ENCODE data around the gene PSMD8.
A peak's percentile ranks its signal among the peaks of the same experiment; 100 is the strongest.
"Not testable (repeated sequence)": the region's sequence is repeated elsewhere in the genome, so short reads cannot be mapped to it uniquely, and the experiment has no call there.

PSMD8 gene

DNA sequence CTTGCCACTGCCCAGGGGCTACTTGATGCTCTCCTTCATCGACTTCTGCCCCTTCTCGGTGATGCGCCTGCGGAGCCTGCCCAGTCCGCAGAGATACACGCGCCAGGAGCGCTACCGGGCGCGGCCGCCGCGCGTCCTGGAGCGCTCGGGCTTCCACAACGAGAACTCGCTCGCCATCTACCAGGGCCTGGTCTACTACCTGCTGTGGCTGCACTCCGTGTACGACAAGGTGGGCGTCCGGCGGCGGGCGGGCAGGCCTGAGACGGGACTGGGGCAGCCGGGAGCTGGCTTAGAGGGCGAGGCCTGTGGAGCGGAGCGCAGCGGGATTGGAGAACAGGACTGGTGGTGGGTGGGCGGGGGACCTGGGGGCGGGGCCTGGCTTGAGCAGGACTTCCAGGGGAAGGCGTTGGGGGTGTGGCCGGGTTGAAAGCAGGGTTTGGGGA, 12.7 kb upstream of the PSMD8 start:
- DNase-seq (ENCODE audit: extremely low read depth in 1 of 2, low read depth in 1 of 2): peak; percentile 52 to 78

DNA sequence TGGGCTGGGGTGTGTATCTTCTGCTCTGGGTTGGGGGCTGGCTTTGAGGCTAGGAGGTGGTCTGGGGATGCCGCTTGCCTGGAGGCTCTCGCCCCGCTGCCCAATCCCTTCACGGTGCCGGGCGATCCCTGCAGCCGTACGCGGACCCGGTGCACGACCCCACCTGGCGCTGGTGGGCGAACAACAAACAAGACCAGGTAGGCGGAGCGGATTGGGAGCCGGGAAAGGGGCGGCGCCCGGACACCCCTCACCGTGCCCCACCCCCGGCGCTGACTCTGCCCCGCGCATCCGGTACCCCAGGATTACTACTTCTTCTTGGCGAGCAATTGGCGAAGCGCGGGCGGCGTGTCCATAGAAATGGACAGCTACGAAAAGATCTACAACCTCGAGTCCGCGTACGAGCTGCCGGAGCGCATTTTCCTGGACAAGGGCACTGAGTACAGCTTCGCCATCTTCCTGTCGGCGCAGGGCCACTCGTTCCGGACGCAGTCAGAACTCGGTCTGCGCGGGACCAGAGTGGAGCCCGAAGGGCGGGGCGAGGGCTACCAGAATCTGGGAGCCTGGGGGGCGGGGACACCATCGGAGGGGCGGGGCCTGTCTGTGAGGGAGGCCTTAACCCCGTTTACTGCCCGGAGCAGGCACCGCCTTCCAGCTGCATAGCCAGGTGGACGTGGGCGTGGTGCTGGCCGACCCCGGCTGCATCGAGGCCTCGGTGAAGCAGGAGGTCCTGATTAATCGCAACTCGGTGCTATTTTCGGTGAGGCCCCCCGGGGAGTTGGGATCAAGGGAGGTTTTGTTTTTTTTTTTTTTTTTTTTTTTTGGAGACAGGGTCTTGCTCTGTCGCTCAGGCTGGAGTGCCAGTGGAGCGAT, 12.1 kb upstream of the PSMD8 start:
- DNase-seq (ENCODE audit: extremely low read depth in 1 of 2, low read depth in 1 of 2): peak; percentile 64 to 87

DNA sequence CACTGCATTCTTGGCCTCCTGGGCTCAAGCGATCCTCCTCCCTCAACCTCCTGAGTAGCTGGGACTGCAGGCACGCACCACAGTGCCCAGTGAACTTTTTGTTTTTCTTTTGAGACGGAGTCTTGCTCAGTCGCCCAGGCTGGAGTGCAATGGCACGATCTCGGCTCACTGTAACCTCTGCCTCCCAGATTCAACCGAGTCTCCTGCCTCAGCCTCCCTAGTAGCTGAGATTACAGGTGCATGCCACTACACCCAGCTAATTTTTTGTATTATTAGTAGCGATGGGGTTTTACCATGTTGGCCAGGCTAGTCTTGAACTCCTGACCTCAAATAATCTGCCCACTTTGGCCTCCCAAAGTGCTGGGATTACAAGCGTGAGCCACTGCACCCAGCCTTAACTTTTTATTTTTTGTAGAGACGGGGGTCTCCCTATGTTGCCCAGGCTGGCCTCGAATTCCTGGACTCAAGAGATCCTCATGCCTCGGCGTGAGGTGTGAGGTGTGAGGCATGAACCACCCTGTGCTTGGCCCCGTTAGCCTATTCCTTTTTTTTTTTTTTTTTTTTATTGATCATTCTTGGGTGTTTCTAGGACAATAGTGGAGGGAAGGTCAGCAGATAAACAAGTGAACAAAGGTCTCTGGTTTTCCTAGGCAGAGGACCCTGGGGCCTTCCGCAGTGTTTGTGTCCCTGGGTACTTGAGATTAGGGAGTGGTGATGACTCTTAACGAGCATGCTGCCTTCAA, 11.3 kb upstream of the PSMD8 start:
- DNase-seq (ENCODE audit: extremely low read depth in 1 of 2, low read depth in 1 of 2): not testable (repeated sequence)

DNA sequence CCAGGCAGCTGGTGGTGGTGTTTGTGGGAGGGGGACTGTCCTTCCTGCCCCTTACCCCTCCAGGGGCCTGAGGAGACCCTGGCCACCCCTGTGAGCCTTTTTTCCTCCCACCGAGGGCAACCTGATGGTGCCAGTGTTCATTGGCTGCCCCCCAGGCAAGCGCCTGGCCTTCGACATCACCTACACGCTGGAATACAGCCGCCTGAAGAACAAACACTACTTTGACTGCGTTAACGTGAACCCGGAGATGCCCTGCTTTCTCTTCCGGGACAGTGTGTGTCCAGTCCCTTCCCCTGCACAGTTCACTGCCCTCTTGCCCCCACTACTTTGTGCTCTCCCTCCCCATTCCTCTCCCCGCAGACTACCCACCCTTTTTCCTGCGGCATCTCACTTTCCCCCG, 7.3 kb upstream of the PSMD8 start:
- no peak for DNase-seq (ENCODE audit: extremely low read depth in 1 of 2, low read depth in 1 of 2)

DNA sequence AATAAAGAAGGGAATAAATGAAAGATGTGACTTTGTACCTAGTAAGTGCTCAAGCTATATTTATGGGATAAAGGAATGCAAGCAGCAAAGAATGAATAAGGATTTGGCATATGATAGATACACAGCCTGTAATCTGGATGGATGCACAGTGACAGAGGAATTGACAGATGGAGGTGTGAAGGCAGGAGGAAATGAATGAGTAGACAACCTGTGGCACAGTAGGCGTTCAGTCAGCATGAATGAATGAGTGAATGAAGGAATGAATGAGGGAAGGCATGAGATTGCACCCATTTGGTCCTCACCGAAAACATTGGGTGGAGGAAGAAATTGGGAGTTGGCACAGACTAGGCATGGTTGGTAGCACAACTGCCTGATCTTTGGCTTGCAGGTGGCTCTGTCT, 4.8 kb upstream of the PSMD8 start:
- DNase-seq (ENCODE audit: extremely low read depth in 1 of 2, low read depth in 1 of 2): no peak

DNA sequence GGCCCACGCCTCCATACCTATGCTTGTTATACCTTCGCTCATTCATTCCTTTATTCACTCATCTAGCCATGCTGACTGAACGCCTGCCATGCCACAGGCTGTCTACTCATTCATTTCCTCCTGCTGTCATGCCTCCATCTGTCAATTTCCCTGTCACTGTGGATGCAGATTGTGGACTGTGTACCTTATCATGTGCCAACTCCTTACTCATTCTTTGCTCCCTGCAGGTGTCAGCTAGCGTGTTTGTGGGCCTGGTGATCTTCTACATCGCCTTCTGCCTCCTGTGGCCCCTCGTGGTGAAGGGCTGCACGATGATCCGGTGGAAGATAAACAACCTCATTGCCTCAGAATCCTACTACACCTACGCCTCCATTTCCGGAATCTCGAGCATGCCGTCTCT, 4.1 kb upstream of the PSMD8 start:
- DNase-seq (ENCODE audit: extremely low read depth in 1 of 2, low read depth in 1 of 2): no peak

DNA sequence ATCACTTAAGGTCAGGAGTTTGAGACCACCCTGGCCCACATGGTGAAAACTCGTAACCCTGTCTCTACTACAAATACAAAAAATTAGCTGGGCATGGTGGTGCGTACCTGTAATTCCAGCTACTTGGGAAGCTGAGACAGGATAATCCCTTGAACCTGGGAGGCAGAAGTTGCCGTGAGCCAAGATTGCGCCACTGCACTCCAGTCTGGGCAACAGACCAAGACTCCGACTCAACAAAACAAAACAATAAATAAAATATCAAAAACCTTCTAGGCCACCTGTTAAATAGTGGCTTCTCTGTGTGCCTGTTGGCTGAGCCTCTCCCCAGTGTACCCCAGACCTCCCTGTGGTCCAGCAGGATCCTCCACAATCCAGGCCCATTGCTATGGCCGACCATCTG, 3.3 kb upstream of the PSMD8 start:
- DNase-seq (ENCODE audit: extremely low read depth in 1 of 2, low read depth in 1 of 2): no peak

DNA sequence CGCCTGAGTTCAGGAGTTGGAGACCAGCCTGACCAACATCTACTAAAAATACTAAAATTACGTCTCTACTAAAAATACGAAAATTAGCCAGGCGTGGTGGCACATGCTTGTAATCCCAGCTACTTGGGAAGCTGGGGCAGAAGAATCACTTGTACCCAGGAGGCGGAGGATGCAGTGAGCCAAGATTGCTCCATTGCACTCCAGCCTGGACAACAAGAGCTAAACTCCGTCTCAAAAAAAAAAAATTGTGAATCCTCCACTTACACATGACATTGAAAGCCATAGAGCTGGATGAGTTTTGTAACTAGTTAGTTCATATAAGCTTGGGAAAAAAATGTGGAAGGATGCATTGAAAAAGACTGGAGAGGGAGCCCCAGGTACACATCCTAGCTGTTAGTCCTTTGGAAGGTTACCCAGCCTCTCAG, 452 bp upstream of the PSMD8 start:
- no peak for DNase-seq (ENCODE audit: extremely low read depth in 1 of 2, low read depth in 1 of 2)

DNA sequence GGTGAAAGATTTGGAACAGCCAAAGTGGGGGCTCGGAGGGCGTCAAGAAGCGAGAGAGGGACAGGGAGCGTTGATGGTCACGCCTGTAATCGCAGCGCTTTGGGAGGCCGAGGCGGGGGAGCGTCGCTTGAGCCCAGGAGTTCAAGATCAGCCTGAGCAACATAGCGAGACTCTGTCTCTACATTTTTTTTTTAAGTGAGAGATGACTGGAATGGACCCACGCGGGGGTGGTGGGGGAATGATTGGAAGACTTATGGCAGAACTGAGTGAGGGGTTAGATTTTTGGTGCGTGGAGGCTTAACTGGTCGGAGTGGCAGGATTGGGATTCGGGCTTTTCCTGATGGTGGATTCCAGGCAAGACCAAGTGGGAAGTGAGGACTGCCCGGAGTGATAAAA, 725 bp downstream of the PSMD8 start:
- no peak for DNase-seq (ENCODE audit: extremely low read depth in 1 of 2, low read depth in 1 of 2)

DNA sequence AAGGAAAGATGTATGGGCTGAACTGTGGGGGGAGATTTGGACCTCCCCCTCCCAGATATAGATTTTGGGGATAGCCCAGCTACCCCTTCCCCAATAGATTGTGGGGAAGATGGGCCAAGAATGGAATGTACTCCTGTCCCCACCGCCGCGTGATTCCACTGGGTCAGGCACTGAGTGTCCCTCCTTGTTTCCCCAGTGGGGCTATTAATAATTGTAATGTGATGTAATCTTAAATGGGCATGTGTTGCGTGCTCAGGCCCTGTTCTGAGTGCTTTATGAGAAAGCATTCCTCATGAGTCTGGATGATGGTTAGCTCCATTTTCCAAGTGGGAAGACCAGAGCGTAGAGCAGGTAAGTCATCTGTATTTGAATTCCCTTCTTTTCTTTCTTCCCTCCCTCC, 1.4 kb downstream of the PSMD8 start:
- no peak for DNase-seq (ENCODE audit: extremely low read depth in 1 of 2, low read depth in 1 of 2)

DNA sequence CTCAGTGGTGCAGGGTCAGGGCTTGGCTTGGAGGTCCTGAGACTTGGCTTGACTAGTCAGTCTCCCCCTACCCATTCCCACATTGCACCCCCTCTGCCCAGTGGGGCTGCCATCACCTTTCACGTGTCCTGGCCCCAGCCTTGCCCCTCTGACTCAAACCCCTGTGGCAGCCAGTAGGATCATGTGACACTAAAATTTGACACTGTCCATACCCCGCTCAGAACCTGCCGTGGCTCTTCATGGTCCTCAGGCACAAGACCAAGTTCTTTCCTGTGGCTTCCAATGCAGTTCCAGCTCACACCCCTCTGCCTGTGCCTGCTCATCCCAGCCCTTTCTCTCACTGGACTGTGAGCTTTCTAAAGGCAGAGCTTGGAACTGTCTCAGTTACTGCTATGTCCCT, 2.2 kb downstream of the PSMD8 start:
- DNase-seq (ENCODE audit: extremely low read depth in 1 of 2, low read depth in 1 of 2): no peak

DNA sequence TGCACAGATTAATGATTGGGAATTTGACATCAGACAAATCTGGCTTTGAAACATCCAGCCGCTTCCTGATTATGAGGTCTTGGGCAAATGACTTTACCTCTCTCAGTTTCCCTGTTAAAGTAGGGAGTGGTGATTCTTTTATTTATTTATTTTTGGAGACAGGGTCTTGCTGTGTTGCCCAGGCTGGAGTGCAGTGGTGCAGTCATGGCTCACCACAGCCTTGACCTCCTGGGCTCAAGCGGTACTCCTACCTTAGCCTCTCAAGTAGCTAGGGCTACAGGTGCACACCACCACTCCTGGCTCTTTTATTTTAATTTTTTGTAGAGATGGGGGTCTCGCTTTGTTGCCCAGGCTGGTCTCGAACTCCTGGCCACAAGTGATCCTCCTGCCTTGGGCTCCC, 2.7 kb downstream of the PSMD8 start:
- DNase-seq (ENCODE audit: extremely low read depth in 1 of 2, low read depth in 1 of 2): no peak

DNA sequence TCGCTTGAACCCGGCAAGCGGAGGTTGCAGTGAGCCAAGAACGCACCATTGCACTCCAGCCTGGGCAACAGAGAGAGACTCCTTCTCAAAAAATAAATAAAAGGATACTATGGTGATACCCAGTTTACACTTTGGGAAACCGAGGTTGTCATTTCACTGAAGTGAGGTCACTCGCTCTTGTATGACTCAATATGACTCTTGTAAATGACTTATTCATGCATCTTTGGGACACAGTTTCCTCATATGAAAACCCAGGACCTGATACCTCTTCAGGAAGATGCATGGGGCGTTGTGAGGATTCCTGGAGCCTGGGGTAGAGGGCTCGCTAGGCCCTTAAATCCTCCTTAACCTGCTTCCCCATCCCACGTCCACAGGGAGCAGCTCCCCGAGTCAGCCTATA, 4.5 kb downstream of the PSMD8 start:
- DNase-seq (ENCODE audit: extremely low read depth in 1 of 2, low read depth in 1 of 2): no peak

DNA sequence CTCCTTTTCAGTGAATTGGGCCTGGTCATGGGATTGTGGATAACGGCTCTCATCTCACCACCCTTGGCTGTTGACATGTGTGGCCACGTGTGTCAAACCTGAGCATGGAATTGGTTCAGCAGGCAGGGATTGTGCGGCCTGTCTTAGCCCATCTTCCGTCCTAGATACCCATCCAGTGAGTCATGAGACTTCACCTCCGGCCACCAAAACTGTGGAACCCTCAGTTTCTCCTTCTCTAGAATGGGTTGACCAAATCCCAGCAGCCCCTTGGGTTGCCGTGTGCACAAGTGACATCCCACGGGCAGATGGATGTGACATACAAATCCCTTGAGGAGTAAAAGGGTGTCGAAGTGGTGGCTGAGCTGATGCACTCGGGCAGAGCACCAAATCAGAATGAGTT, 6.8 kb downstream of the PSMD8 start:
- DNase-seq (ENCODE audit: extremely low read depth in 1 of 2, low read depth in 1 of 2): no peak

DNA sequence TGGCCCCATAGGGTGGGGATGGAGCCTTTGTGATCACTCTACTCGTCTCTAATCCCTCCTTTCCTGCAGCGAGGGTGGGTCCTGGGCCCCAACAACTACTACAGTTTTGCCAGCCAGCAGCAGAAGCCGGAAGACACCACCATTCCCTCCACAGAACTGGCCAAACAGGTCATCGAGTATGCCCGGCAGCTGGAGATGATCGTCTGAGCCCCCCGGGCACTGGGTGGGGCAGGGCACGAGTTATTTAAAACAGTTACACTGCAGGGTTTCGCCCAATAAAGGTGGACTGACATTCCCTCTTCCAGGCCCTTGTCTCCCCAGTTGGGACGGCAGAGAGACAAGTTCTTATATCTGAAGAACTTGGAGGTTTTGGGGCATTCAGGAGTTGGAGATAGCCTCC, 8.8 kb downstream of the PSMD8 start:
- DNase-seq (ENCODE audit: extremely low read depth in 1 of 2, low read depth in 1 of 2): no peak

DNA sequence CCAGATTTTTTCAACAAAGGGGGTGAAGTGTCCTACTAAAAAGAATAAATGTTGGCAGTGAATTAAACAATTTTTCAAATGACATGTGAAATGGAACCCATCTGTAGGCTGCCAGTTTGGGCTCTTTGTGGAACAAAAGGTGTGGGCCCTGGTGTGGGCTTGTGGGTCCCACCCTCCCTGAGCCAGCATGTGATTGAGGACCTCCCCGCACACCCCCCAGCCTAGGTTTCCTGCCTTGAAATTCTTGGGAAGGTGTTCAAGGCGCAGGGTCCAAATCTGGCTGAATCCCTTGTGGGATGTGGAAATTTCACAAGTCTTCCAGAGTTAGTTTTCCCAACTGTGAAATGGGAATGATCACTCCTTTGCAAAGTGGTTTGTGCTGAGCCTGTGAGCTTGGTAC, 9.4 kb downstream of the PSMD8 start:
- DNase-seq (ENCODE audit: extremely low read depth in 1 of 2, low read depth in 1 of 2): no peak

DNA sequence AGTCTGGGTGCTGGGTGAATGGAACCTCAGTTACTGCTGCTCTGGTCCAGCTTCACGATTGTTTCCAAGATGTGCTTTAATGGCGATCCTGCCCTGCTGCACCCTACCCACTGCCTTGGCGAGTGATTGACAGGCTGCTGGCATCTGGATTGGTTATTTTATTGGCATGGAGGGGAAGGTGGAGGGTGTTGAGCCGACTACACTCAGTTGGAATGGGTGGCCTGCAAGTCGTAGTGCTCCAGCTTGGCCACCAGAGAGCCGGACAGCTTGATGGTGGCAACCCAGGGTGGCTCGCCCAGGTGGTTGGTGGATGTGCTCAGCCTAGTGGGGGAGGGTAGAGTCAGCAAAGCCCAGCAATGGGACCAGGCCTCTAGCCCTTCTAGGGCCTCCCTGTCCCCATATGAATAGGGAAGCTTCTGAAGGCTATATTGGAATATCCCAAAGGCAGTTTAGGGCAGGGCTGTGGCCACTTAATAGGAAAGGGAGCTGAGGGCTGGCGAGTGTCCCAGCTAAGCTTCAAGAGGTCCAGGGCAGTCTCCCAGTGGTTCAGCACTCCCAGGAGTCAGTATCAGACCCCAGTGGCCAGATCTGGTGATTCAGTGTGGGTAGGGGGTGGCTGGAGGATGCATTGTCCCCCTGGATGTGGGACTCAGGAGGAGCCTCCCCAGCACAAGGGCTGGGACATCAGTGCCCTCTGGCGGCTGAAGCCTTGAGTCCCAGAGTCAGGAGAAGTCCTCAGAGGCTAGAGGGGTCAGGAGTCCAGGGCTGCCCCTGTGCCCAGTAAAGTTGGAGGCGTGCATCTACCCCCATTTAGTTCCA, 10.0 kb downstream of the PSMD8 start:
- DNase-seq (ENCODE audit: extremely low read depth in 1 of 2, low read depth in 1 of 2): no peak

DNA sequence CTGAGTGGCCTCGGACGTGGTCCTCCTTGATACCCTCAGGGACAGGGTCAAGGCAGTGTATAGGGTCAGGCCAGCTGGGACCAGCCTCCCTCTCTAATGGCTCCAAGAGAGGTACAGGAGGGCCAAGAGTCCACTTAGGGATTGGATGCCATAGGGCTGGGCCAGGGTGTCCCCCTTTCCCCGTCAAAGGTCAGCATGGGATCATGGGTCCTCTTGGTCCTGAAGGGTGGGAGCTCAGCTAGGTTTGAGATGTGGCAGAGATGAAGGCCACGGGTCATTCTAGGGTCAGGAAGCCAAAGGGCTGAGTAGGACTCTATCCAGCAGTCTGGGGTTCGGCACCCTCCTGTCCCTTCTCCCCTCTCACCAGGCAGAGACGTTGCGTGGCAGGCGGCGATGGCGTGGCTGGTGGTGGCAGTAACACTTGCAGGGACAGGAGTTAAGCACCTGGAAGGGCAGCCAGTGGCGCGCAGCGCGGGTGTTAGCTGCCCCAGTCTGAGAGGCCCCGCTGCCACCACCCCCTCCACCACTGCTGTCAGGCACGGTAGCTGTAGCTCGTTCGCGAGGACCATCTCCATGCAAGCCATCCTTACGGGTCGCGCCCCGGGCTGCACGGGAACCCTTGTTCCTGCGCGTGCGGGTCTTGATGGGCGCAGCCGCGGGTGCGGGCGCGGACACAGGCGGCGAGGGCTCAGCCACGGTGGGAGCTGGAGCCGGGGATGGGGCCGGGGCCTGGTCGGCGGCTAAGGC, 10.9 kb downstream of the PSMD8 start:
- no peak for DNase-seq (ENCODE audit: extremely low read depth in 1 of 2, low read depth in 1 of 2)

DNA sequence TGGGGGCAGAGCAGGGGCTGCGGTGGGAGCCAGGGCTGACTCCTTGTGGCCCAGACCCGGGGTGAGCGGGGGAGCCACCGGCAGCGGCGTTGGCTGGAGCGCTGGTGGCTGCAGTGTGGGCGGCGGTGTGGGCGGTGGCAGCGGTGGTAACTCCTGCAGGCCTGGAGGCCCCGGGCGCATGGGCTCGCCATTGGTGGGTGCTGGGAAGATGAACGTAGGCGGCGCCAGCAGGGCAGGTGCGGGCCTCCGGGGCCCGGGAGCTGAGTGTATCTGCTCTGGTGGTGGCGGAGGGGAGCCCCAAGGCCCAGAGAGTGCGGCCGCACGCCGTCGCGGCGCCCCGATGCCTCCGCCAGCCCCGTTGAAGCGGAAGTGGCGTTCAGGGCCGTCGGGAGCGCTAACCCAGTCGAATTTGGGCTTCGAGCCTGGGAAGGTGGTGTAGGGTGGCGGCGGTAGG, 11.5 kb downstream of the PSMD8 start:
- no peak for DNase-seq (ENCODE audit: extremely low read depth in 1 of 2, low read depth in 1 of 2)

DNA sequence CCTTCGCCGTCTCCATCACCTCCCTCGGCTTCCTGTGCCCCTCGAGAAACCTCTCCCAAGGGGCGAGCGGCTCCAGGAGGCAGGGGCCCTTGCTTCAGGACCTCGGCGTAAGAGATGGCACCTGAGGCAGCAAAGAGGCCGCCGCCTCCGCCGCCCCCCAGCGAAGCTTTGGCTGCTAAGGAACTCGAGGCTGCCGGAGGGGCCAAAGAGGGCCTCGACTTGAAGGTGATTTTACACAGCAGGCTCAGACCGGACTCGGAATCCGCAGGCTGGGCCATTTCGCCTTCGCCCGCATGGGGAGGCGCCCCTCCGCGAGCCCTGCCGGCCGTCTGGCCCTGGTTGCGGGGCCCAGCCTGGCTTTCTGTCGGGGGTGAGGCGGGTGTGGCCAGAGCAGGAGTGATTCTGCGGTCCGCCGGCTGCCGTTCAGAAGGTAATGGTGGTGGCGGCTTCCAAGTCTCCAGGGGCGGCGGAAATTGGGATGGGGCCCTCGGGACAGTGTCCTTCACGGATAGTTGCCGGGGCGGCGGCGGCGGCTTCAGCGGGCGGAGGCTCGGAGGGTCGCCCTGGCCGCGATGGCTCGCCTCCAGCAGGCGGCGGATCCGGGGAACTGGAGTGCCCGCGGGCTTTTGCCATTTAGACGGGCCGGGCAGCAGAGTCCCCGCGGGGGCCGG, 12.1 kb downstream of the PSMD8 start:
- DNase-seq (ENCODE audit: extremely low read depth in 1 of 2, low read depth in 1 of 2): no peak
